ENCODE measurements around the gene TMEM253. TPM values are rescaled to one million over a fixed set of nuclear protein-coding genes. Genes with fewer than 3 reads are reported as not detected.

The TMEM253 gene
- total RNA-seq, 1 experiment from 2014 or later = 0.24 TPM

GRCh38 chr14:21145437-21145836, 44.6 kb downstream of the TMEM253 start:
- BruUV-seq (replicated peaks) = no TSS peak
- CTCF ChIA-PET = no interaction called here
- no peak for DNase-seq
- Mint-ChIP-seq H3K36me3 (ENCODE audit: insufficient read depth, unreplicated experiment) (no peaks in the 10 kb centered on the region), H3K4me3 (ENCODE audit: low read depth, unreplicated experiment) (no peak overlapping the region), H3K9me3 (ENCODE audit: low read depth, unreplicated experiment) (peaks cover 3% of the 10 kb centered on the region), H3K27ac (ENCODE audit: unreplicated experiment) (no peak overlapping the region), H3K27me3 (ENCODE audit: unreplicated experiment) (no peaks in the 10 kb centered on the region), H3K4me1 (ENCODE audit: low read depth, unreplicated experiment) (no peaks in the 10 kb centered on the region)
- intact Hi-C loops (cut with micrococcal nuclease; ENCODE audit: unreplicated experiment) = no loop called here
- TF ChIP-seq CTCF (IDR thresholded peaks at IDR 0.05; ENCODE audit: unreplicated experiment) = no peak

GRCh38 chr14:21149641-21150367, 48.9 kb downstream of the TMEM253 start:
- Mint-ChIP-seq H3K4me1 (ENCODE audit: low read depth, unreplicated experiment) (no peaks in the 10 kb centered on the region), H3K27ac (ENCODE audit: unreplicated experiment) (no peak overlapping the region), H3K27me3 (ENCODE audit: unreplicated experiment) (peaks cover 13% of the 10 kb centered on the region), H3K4me3 (ENCODE audit: low read depth, unreplicated experiment) (no peak overlapping the region), H3K36me3 (ENCODE audit: insufficient read depth, unreplicated experiment) (no peaks in the 10 kb centered on the region), H3K9me3 (ENCODE audit: low read depth, unreplicated experiment) (peaks cover under 1% of the 10 kb centered on the region)
- BruUV-seq (replicated peaks) = no TSS peak
- TF ChIP-seq CTCF (IDR thresholded peaks at IDR 0.05; ENCODE audit: unreplicated experiment) = no peak
- CTCF ChIA-PET = no interaction called here
- no peak for DNase-seq
- intact Hi-C loops (cut with micrococcal nuclease; ENCODE audit: unreplicated experiment) = no loop called here

Other genes starting within 250 kb of the TMEM253 start
- not detected in 2 replicates for gene RNASE3, start 209.7 kb upstream of the TMEM253 start, total RNA-seq (2022)
- gene RNASE2, start 145.6 kb upstream of the TMEM253 start, total RNA-seq (2022) = not detected in 2 replicates
- 73.2 and 76.7 TPM in 2 replicates for gene METTL17, start 111.1 kb upstream of the TMEM253 start, total RNA-seq (2022)
- not detected in 2 replicates for gene SLC39A2, start 101.8 kb upstream of the TMEM253 start, total RNA-seq (2022)
- gene NDRG2, start 76.0 kb upstream of the TMEM253 start, total RNA-seq (2022) = 10.8 and 16.0 TPM in 2 replicates
- not detected in 2 replicates for gene TPPP2, start 70.8 kb upstream of the TMEM253 start, total RNA-seq (2022)
- gene RNASE13, start 66.3 kb upstream of the TMEM253 start, total RNA-seq (2022) = not detected in 2 replicates
- not detected in 2 replicates for gene RNASE7, start 58.7 kb upstream of the TMEM253 start, total RNA-seq (2022)
- not detected in 2 replicates for gene RNASE8, start 43.2 kb upstream of the TMEM253 start, total RNA-seq (2022)
- 15.0 and 16.8 TPM in 2 replicates for gene ARHGEF40, start 30.8 kb upstream of the TMEM253 start, total RNA-seq (2022)
- gene ZNF219, start 2.4 kb upstream of the TMEM253 start, total RNA-seq (2022) = 18.5 and 20.3 TPM in 2 replicates
- 0.05 and 0.14 TPM in 2 replicates for gene OR5AU1, start 55.0 kb downstream of the TMEM253 start, total RNA-seq (2022)
- gene HNRNPC, start 168.4 kb downstream of the TMEM253 start, total RNA-seq (2022) = 472 and 476 TPM in 2 replicates
- gene RPGRIP1, start 179.0 kb downstream of the TMEM253 start, total RNA-seq (2022) = not detected in 2 replicates

Measured in Calu3 (cell line).